Lung (tissue), 12 donors: Measurements from ENCODE around the gene HYAL2. TPM values are rescaled to one million over a fixed set of nuclear protein-coding genes. Genes with fewer than 3 reads are reported as not detected.

Experiments used
- ATAC-seq: fragments of 200-7000 bp; cut with Tn5 transposase; one replicate; pipeline ENCODE4 v1.9.1; 2020; ENCODE audit warnings: moderate number of reproducible peaks; ENCODE audit not compliant: insufficient read depth, low FRiP score
- DNase-seq, 3 donors: peaks; one replicate each; pipeline ENCODE4 v3.0.0-alpha.2; 2013 to 2017
- H3K27ac ChIP-seq, 2 donors: one replicate each; pipeline ENCODE4 v1.5.1; 2013; ENCODE audit warnings: mild to moderate bottlenecking in 2 of 2, moderate library complexity in 2 of 2, control low read depth in 1 of 2, inconsistent platforms in 1 of 2, low read depth in 1 of 2, low read length in 1 of 2
- H3K27me3 ChIP-seq, 3 donors: one replicate each; pipeline ENCODE4 v1.5.1; 2013; ENCODE audit warnings: low read length in 2 of 3; ENCODE audit not compliant: control insufficient read depth in 3 of 3, insufficient read depth in 3 of 3
- H3K36me3 ChIP-seq, 4 donors: one replicate each; pipeline ENCODE4 v1.5.1; 2013; ENCODE audit warnings: low read length in 4 of 4, mild to moderate bottlenecking in 1 of 4, moderate library complexity in 1 of 4; ENCODE audit not compliant: control insufficient read depth in 4 of 4, insufficient read depth in 4 of 4
- H3K4me1 ChIP-seq, 5 donors: one replicate each; pipeline ENCODE4 v1.5.1; 2013; ENCODE audit warnings: low read length in 5 of 5, mild to moderate bottlenecking in 2 of 5, moderate library complexity in 1 of 5; ENCODE audit not compliant: control insufficient read depth in 5 of 5, insufficient read depth in 5 of 5
- H3K4me3 ChIP-seq: one replicate; pipeline ENCODE4 v1.5.1; 2013; ENCODE audit warnings: mild to moderate bottlenecking, control low read depth, moderate library complexity
- H3K9ac ChIP-seq, 2 donors: one replicate each; pipeline ENCODE4 v1.5.1; 2013; ENCODE audit warnings: low read length in 2 of 2, control low read depth in 1 of 2; ENCODE audit not compliant: insufficient read depth in 1 of 2
- H3K9me3 ChIP-seq, 4 donors: one replicate each; pipeline ENCODE4 v1.5.1; 2013; ENCODE audit warnings: low read length in 3 of 4, mild to moderate bottlenecking in 1 of 4, moderate library complexity in 1 of 4; ENCODE audit not compliant: control insufficient read depth in 4 of 4, insufficient read depth in 3 of 4
- WGBS, 2 donors: extraction: QIAGEN DNeasy Blood & Tissue Kit; methylation state at CpG; one replicate each; pipeline ENCODE4 v1.1.7; 2013; 5-methylcytosine and 5-hydroxymethylcytosine counted together
- polyA plus RNA-seq, 2 donors: library from polyadenylated mRNA; stranded (reverse); fragments of 200-250 nt; gene quantifications; one replicate each; pipeline ENCODE4 v1.2.1, GENCODE V29; 2013
- total RNA-seq, 2 donors: library from RNA; depleted of rRNA in 1 of 2; stranded (reverse); fragments of >200 nt in 1 of 2; gene quantifications; one replicate each; pipeline ENCODE4 v1.2.1, GENCODE V29; 2014 to 2021
- TF ChIP-seq, protein P1 (sequence below): IDR thresholded peaks from 2 replicates; pipeline ENCODE4 v1.5.1; 2012; ENCODE audit warnings: mild to moderate bottlenecking; ENCODE audit errors: control extremely low read depth, extremely low read depth
- donor health status: control.
- donor health status: control.
- donor health status: Bipolar disorder and iron deficiency.
- donor health status: healthy.
- donor health status: DM: yes; HTN: yes; CAD: no.

Gene HYAL2
- total and polyA plus RNA-seq, 4 donors: 94.3 to 218 (median 201) TPM

DNA sequence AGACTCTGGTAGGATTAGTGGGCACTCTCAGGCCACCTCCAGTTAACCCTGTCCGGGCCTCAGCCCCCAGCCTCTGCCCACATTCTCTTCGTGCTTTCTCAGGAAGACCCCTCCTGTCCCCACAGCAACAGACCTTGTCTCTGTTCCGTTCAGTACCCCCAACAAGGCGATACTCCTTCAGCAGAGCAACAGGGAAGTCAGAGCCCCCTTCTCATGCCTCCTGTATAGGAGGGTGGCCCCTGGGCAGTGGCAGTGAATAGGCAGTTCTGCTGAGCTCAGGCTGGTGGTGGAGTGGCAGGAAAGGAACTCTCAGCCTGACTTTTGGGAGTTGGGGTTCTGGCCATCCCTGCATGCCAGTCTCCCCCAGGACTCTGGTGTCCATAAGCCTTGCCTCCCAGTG is 53.1 kb downstream of the HYAL2 start:
- Histone ChIP-seq H3K36me3 (peaks cover 0 to 1% (median 0%) of the 10 kb centered on the region in 4 donors), H3K27me3 (peaks cover 0 to 15% (median 11%) of the 10 kb centered on the region in 3 donors), H3K27ac (peak overlapping the region; percentile 55 to 70), H3K9ac (peak overlapping the region; percentile 66 to 83), H3K4me1 (peaks cover 0 to 60% (median 36%) of the 10 kb centered on the region in 5 donors), H3K9me3 (no peaks in the 10 kb centered on the region), H3K4me3 (no peak overlapping the region)
- no peak for ATAC-seq
- no peak for DNase-seq
- WGBS, 2 donors: 52 to 80% methylated on average over 4 of the region's 4 CpGs
- TF ChIP-seq, protein P1, sequence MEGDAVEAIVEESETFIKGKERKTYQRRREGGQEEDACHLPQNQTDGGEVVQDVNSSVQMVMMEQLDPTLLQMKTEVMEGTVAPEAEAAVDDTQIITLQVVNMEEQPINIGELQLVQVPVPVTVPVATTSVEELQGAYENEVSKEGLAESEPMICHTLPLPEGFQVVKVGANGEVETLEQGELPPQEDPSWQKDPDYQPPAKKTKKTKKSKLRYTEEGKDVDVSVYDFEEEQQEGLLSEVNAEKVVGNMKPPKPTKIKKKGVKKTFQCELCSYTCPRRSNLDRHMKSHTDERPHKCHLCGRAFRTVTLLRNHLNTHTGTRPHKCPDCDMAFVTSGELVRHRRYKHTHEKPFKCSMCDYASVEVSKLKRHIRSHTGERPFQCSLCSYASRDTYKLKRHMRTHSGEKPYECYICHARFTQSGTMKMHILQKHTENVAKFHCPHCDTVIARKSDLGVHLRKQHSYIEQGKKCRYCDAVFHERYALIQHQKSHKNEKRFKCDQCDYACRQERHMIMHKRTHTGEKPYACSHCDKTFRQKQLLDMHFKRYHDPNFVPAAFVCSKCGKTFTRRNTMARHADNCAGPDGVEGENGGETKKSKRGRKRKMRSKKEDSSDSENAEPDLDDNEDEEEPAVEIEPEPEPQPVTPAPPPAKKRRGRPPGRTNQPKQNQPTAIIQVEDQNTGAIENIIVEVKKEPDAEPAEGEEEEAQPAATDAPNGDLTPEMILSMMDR: no peak

DNA sequence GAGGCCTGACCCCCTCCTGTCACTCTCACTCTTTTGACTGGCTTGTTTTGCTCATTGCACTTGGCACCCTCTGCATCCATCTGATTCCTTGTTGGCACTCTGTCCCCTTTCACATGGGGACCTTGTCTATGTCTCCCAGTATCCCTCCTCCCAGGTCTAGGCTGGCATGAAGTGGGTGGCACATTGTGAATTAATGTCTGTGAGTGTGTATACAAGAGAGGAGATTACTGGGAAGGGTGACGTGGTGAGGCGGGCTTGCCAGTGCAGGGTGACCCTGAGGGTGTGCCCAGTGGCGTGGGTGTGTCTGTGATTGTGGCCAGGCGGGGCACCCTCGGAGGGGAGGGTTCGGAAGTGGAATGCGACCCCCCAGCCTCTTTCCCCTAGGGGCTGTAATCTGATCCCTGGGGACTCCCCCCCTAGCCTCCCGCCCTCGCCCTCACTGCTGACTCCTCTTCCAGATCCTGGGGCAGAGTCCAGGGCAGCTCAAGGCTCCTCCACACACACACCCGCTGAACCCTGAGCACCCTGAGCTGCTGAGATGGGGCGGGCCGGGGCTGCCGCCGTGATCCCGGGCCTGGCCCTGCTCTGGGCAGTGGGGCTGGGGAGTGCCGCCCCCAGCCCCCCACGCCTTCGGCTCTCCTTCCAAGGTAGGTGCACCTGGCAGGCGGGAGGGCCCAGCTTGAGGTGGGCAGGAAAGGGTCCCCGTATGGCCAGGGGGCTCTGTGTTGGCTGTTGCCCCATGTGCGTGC is 53.7 kb downstream of the HYAL2 start, which contains the start of gene SEMA3B:
Gene SEMA3B (plus strand): TSS at position 445 of the 749 bp plus-strand sequence. CDS start 94 bp downstream, at position 539.
- WGBS, 2 donors: 44 to 73% methylated on average over 19 to 21 of the region's 21 CpGs

DNA sequence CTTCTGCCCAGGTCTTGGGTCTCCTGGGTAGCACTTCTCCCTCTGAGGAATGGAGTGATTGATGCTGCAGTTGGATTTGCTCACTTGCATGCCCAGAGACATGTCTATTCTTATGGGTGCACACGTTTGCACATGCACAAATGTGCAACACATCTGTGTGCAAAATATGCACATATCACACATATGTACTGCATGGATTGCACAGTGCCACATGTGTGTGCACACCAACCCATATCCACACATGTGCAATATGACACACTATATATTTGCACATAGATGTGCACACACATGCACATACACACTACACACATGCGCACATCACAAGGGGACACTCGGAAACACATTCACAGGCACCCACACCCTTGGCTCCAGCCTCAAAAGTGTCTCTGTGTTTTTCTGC is 54.3 kb downstream of the HYAL2 start:
- no peak for ATAC-seq
- TF ChIP-seq, protein P1: no peak

More for the DNA sequence above, 53.7 kb downstream of the HYAL2 start, which contains the start of gene SEMA3B:
- peaks cover 0 to 1% (median 0%) of the 10 kb centered on the region in 4 donors for H3K36me3 ChIP-seq
- peak; percentile 34 for ATAC-seq
- TF ChIP-seq, protein P1: no peak
- peaks cover 0 to 10% (median 5%) of the 10 kb centered on the region in 3 donors for H3K27me3 ChIP-seq
- no peaks in the 10 kb centered on the region for H3K9me3 ChIP-seq
- H3K4me1 ChIP-seq: peaks cover 0 to 65% (median 35%) of the 10 kb centered on the region in 5 donors
- H3K27ac ChIP-seq: peak within 1 kb of the TSS; percentile 91 to 93
- no peak within 1 kb of the TSS for H3K4me3 ChIP-seq
- DNase-seq: peak; percentile 39 to 63 (median 60)
- H3K9ac ChIP-seq: peak within 1 kb of the TSS; percentile 66 to 83

More for the DNA sequence above, 54.3 kb downstream of the HYAL2 start:
- peaks cover 0 to 68% (median 31%) of the 10 kb centered on the region in 5 donors for H3K4me1 ChIP-seq
- DNase-seq: peak in 1 of 3 donors; percentile 12
- H3K27ac ChIP-seq: peak overlapping the region; percentile 70 to 91
- H3K9ac ChIP-seq: peak overlapping the region in 1 of 2 donors; percentile 62
- peaks cover 0 to 1% (median 0%) of the 10 kb centered on the region in 4 donors for H3K36me3 ChIP-seq
- no peak overlapping the region for H3K4me3 ChIP-seq
- H3K9me3 ChIP-seq: no peaks in the 10 kb centered on the region
- peaks cover 0 to 5% (median 2%) of the 10 kb centered on the region in 3 donors for H3K27me3 ChIP-seq
- 41 to 79% methylated on average over 3 of the region's 3 CpGs for WGBS, 2 donors

Other genes with a start within 250 kb of the HYAL2 start
- 100 to 1,000 TPM; 115 to 380 TPM for gene RBM5, start 233.8 kb downstream of the HYAL2 start, total RNA-seq
- gene RBM5, start 233.8 kb downstream of the HYAL2 start, polyA plus RNA-seq: 10 to 100 TPM; 71.4 to 74.3 TPM
- gene SEMA3F, start 167.4 kb downstream of the HYAL2 start, total RNA-seq: 10 to 100 TPM; 27.8 to 54.3 TPM
- 10 to 100 TPM; 41.6 to 53.1 TPM for gene SEMA3F, start 167.4 kb downstream of the HYAL2 start, polyA plus RNA-seq
- not detected for gene GNAT1, start 131.1 kb downstream of the HYAL2 start, total RNA-seq
- under 1 TPM; 0.05 to 0.16 TPM for gene GNAT1, start 131.1 kb downstream of the HYAL2 start, polyA plus RNA-seq
- 1 to 10 TPM in 1 of 2 donors, under 1 TPM in 1; 0.43 to 4.3 TPM for gene SLC38A3, start 117.5 kb downstream of the HYAL2 start, total RNA-seq
- gene SLC38A3, start 117.5 kb downstream of the HYAL2 start, polyA plus RNA-seq: under 1 TPM; 0.08 to 0.24 TPM
- 100 to 1,000 TPM; 224 to 332 TPM for gene GNAI2, start 86.5 kb downstream of the HYAL2 start, total RNA-seq
- gene GNAI2, start 86.5 kb downstream of the HYAL2 start, polyA plus RNA-seq: 100 to 1,000 TPM; 217 to 364 TPM
- gene SEMA3B, start 53.6 kb downstream of the HYAL2 start, total RNA-seq: 10 to 100 TPM; 47.9 to 95.7 TPM
- gene SEMA3B, start 53.6 kb downstream of the HYAL2 start, polyA plus RNA-seq: 10 to 100 TPM; 39.6 to 75.6 TPM
- under 1 TPM in 1 of 2 donors, not detected in 1; 0.12 TPM for gene LSMEM2, start 43.7 kb downstream of the HYAL2 start, total RNA-seq
- under 1 TPM; 0.10 to 0.49 TPM for gene LSMEM2, start 43.7 kb downstream of the HYAL2 start, polyA plus RNA-seq
- 10 to 100 TPM; 14.7 to 98.8 TPM for gene IFRD2, start 30.3 kb downstream of the HYAL2 start, total RNA-seq
- 100 to 1,000 TPM in 1 of 2 donors, 10 to 100 TPM in 1; 91.4 to 107 TPM for gene IFRD2, start 30.3 kb downstream of the HYAL2 start, polyA plus RNA-seq
- 1 to 10 TPM; 1.4 to 4.0 TPM for gene HYAL3, start 23.3 kb downstream of the HYAL2 start, total RNA-seq
- gene HYAL3, start 23.3 kb downstream of the HYAL2 start, polyA plus RNA-seq: 1 to 10 TPM; 2.5 to 4.9 TPM
- gene NAA80, start 23.3 kb downstream of the HYAL2 start, total RNA-seq: 10 to 100 TPM in 1 of 2 donors, 1 to 10 TPM in 1; 4.8 to 16.6 TPM
- 10 to 100 TPM in 1 of 2 donors, 1 to 10 TPM in 1; 9.5 to 14.7 TPM for gene NAA80, start 23.3 kb downstream of the HYAL2 start, polyA plus RNA-seq
- 10 to 100 TPM in 1 of 2 donors, 1 to 10 TPM in 1; 1.6 to 51.2 TPM for gene HYAL1, start 19.2 kb downstream of the HYAL2 start, total RNA-seq
- 10 to 100 TPM; 24.6 to 27.8 TPM for gene HYAL1, start 19.2 kb downstream of the HYAL2 start, polyA plus RNA-seq
- gene TUSC2, start 5.5 kb upstream of the HYAL2 start, total RNA-seq: 10 to 100 TPM; 11.1 to 33.4 TPM
- 10 to 100 TPM; 27.6 to 54.5 TPM for gene TUSC2, start 5.5 kb upstream of the HYAL2 start, polyA plus RNA-seq
- 10 to 100 TPM; 36.3 to 46.0 TPM for gene RASSF1, start 18.1 kb upstream of the HYAL2 start, total RNA-seq
- gene RASSF1, start 18.1 kb upstream of the HYAL2 start, polyA plus RNA-seq: 10 to 100 TPM; 38.0 to 59.0 TPM
- 100 to 1,000 TPM in 1 of 2 donors, 10 to 100 TPM in 1; 70.8 to 117 TPM for gene ZMYND10, start 23.0 kb upstream of the HYAL2 start, total RNA-seq
- 10 to 100 TPM; 31.4 to 54.1 TPM for gene ZMYND10, start 23.0 kb upstream of the HYAL2 start, polyA plus RNA-seq
- 10 to 100 TPM; 12.7 to 17.0 TPM for gene NPRL2, start 28.0 kb upstream of the HYAL2 start, total RNA-seq
- gene NPRL2, start 28.0 kb upstream of the HYAL2 start, polyA plus RNA-seq: 10 to 100 TPM; 17.4 to 21.9 TPM
- 10 to 100 TPM; 18.2 to 33.9 TPM for gene CYB561D2, start 28.1 kb upstream of the HYAL2 start, total RNA-seq
- 10 to 100 TPM; 21.4 to 50.8 TPM for gene CYB561D2, start 28.1 kb upstream of the HYAL2 start, polyA plus RNA-seq
- 10 to 100 TPM; 29.0 to 38.8 TPM for gene TMEM115, start 36.8 kb upstream of the HYAL2 start, total RNA-seq
- gene TMEM115, start 36.8 kb upstream of the HYAL2 start, polyA plus RNA-seq: 10 to 100 TPM; 32.9 to 44.8 TPM
- 100 to 1,000 TPM in 1 of 2 donors, 10 to 100 TPM in 1; 35.8 to 111 TPM for gene CACNA2D2, start 180.9 kb upstream of the HYAL2 start, total RNA-seq
- 100 to 1,000 TPM in 1 of 2 donors, 10 to 100 TPM in 1; 28.2 to 102 TPM for gene CACNA2D2, start 180.9 kb upstream of the HYAL2 start, polyA plus RNA-seq
- gene C3orf18, start 245.0 kb upstream of the HYAL2 start, total RNA-seq: 1 to 10 TPM; 5.7 to 7.0 TPM
- gene C3orf18, start 245.0 kb upstream of the HYAL2 start, polyA plus RNA-seq: 1 to 10 TPM; 2.7 to 3.2 TPM
- gene HEMK1, start 246.8 kb upstream of the HYAL2 start, total RNA-seq: 10 to 100 TPM; 17.3 to 28.0 TPM
- 10 to 100 TPM; 16.0 to 20.1 TPM for gene HEMK1, start 246.8 kb upstream of the HYAL2 start, polyA plus RNA-seq